Measurements from ENCODE around the gene SPIB. TPM values are rescaled to one million over a fixed set of nuclear protein-coding genes. Genes with fewer than 3 reads are reported as not detected.
"Not testable (repeated sequence)": the region's sequence is repeated elsewhere in the genome, so short reads cannot be mapped to it uniquely, and the experiment has no call there.

The SPIB gene
- polyA plus RNA-seq, 1 experiment = not detected

- Histone ChIP-seq H3K4me3 (ENCODE audit: low read depth, low read length) (peak overlapping the region; percentile 73), H3K27me3 (ENCODE audit: control insufficient read depth, insufficient read depth, low read length) (no peaks in the 10 kb centered on the region), H3K9me3 (ENCODE audit: control insufficient read depth, insufficient read depth, low read length) (no peaks in the 10 kb centered on the region; the same call in 1 of the 2 replicates), H3K27ac (ENCODE audit: low read depth, low read length) (peak overlapping the region; percentile 75)
- TF ChIP-seq CTCF (IDR thresholded peaks at IDR 0.05; ENCODE audit: low read depth, low read length) = no peak
- DNase-seq (ENCODE audit: low read depth, low spot score) = no peak
- POLR2A ChIA-PET = interaction anchor here (0.7 to 1.0 kb wide), 3 partner anchors 9 to 1305 kb away, joined by 4 to 7 read pairs (median 6); partner anchors contain the start of gene NR1H2
- CTCF ChIA-PET = interaction anchor here (0.8 to 1.2 kb wide), 2 partner anchors 17 to 30 kb away, joined by 6 to 8 read pairs; no protein-coding TSS in a partner anchor
These were observed 33.8 kb upstream of the SPIB start for GRCh38 chr19:50384685-50385535.

GRCh38 chr19:50387176-50387867 lies 31.4 kb upstream of the SPIB start:
- Histone ChIP-seq H3K27me3 (ENCODE audit: control insufficient read depth, insufficient read depth, low read length) (no peaks in the 10 kb centered on the region), H3K9me3 (ENCODE audit: control insufficient read depth, insufficient read depth, low read length) (no peaks in the 10 kb centered on the region; the same call in 1 of the 2 replicates), H3K27ac (ENCODE audit: low read depth, low read length) (peak overlapping the region; percentile 31), H3K4me3 (ENCODE audit: low read depth, low read length) (no peak overlapping the region)
- no peak for DNase-seq (ENCODE audit: low read depth, low spot score)
- TF ChIP-seq CTCF (IDR thresholded peaks at IDR 0.05; ENCODE audit: low read depth, low read length) = no peak
- ChIA-PET CTCF (interaction anchor here (1.2 to 1.7 kb wide), 2 partner anchors 18 to 30 kb away, joined by 4 read pairs; no protein-coding TSS in a partner anchor), POLR2A (interaction anchor here (0.6 kb wide), 1 partner anchor 337 kb away, joined by 3 read pairs; no protein-coding TSS in a partner anchor)

- POLR2A ChIA-PET = no interaction called here
- no peak overlapping the region for H3K27ac ChIP-seq (ENCODE audit: low read depth, low read length)
- no peaks in the 10 kb centered on the region for H3K27me3 ChIP-seq (ENCODE audit: control insufficient read depth, insufficient read depth, low read length)
- CTCF ChIA-PET = interaction anchor here (1.2 to 1.7 kb wide), 2 partner anchors 19 to 31 kb away, joined by 4 read pairs; no protein-coding TSS in a partner anchor
- H3K4me3 ChIP-seq (ENCODE audit: low read depth, low read length) = no peak overlapping the region
- DNase-seq (ENCODE audit: low read depth, low spot score) = no peak
- no peaks in the 10 kb centered on the region; the same call in 1 of the 2 replicates for H3K9me3 ChIP-seq (ENCODE audit: control insufficient read depth, insufficient read depth, low read length)
- TF ChIP-seq CTCF (IDR thresholded peaks at IDR 0.05; ENCODE audit: low read depth, low read length) = no peak
These were observed 30.9 kb upstream of the SPIB start for GRCh38 chr19:50387868-50388245.

- CTCF ChIA-PET; DNase-seq (ENCODE audit: low read depth, low spot score); H3K27me3 ChIP-seq (ENCODE audit: control insufficient read depth, insufficient read depth, low read length); H3K27ac ChIP-seq (ENCODE audit: low read depth, low read length); H3K9me3 ChIP-seq (ENCODE audit: control insufficient read depth, insufficient read depth, low read length); H3K4me3 ChIP-seq (ENCODE audit: low read depth, low read length): not testable (repeated sequence)
- POLR2A ChIA-PET = interaction anchor here (0.6 kb wide), 1 partner anchor 1204 kb away, joined by 4 read pairs; no protein-coding TSS in a partner anchor
These were observed 28.4 kb upstream of the SPIB start for GRCh38 chr19:50390295-50390694.

GRCh38 chr19:50390952-50391351 lies 27.8 kb upstream of the SPIB start:
- H3K9me3 ChIP-seq (ENCODE audit: control insufficient read depth, insufficient read depth, low read length); POLR2A ChIA-PET; H3K27me3 ChIP-seq (ENCODE audit: control insufficient read depth, insufficient read depth, low read length); H3K4me3 ChIP-seq (ENCODE audit: low read depth, low read length); H3K27ac ChIP-seq (ENCODE audit: low read depth, low read length); CTCF ChIA-PET; DNase-seq (ENCODE audit: low read depth, low spot score): not testable (repeated sequence)

Measured in AG04450 (cell line).